ENCODE data around the gene HBG1. TPM values are rescaled to one million over a fixed set of nuclear protein-coding genes. Genes with fewer than 3 reads are reported as not detected.

The HBG1 gene
- total RNA-seq, 1 donor from 2014 or later: not detected

DNA sequence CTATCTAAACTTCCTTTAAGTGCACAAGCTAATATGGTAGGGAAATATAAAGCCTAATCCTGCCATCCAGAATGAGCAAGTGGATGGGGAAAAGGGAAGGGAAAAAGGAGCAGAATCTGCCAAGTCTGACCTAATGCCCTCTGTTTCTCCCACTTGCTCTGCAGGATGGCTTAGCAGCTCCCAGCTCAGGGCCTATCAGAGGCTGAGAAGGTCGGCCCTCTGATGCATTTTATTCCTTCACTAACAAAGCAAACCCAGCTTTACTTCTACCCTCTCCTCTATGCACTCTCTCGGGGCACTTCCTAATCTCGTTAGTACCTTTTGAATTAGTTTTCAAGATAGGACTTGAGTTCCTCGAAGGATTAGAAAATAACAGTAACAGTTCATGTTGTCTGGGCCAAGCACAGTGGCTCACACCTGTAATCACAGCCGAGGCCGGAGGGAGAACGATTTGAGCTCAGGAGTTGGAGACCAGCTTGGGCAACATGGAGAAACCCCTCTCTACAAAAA, 39.2 kb downstream of the HBG1 start:
- Mint-ChIP-seq H3K27me3 (no peaks in the 10 kb centered on the region), H3K36me3 (no peaks in the 10 kb centered on the region), H3K27ac (no peak overlapping the region), H3K4me3 (no peak overlapping the region), H3K4me1 (ENCODE audit: unreplicated experiment) (no peaks in the 10 kb centered on the region), H3K9me3 (no peaks in the 10 kb centered on the region)
- TF ChIP-seq, protein P1, sequence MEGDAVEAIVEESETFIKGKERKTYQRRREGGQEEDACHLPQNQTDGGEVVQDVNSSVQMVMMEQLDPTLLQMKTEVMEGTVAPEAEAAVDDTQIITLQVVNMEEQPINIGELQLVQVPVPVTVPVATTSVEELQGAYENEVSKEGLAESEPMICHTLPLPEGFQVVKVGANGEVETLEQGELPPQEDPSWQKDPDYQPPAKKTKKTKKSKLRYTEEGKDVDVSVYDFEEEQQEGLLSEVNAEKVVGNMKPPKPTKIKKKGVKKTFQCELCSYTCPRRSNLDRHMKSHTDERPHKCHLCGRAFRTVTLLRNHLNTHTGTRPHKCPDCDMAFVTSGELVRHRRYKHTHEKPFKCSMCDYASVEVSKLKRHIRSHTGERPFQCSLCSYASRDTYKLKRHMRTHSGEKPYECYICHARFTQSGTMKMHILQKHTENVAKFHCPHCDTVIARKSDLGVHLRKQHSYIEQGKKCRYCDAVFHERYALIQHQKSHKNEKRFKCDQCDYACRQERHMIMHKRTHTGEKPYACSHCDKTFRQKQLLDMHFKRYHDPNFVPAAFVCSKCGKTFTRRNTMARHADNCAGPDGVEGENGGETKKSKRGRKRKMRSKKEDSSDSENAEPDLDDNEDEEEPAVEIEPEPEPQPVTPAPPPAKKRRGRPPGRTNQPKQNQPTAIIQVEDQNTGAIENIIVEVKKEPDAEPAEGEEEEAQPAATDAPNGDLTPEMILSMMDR (conservative IDR thresholded peaks at IDR 0.05): no peak
- DNase-seq (ENCODE audit: extremely low spot score, unreplicated experiment): no peak

DNA sequence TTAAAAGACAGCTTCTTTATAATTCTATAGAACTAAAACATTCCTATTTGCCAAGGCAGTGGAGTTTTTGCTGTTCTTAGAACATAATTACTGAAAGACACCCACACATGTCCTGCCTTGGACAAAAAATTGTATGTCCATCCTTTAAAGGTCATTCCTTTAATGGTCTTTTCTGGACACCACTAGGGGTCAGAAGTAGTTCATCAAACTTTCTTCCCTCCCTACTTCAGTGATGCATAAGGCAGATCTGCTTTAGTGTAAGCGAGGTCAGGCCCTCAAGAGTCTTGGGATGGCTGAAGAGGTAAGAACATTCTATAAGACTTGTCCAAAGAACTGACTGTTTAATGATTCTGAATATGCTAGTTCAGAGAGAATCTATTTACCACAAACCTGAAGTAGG, 44.9 kb downstream of the HBG1 start:
- DNase-seq (ENCODE audit: extremely low spot score, unreplicated experiment): no peak
- Mint-ChIP-seq H3K4me3 (no peak overlapping the region), H3K36me3 (no peaks in the 10 kb centered on the region), H3K4me1 (ENCODE audit: unreplicated experiment) (no peaks in the 10 kb centered on the region), H3K27me3 (peaks cover under 1% of the 10 kb centered on the region), H3K9me3 (no peaks in the 10 kb centered on the region), H3K27ac (no peak overlapping the region)
- TF ChIP-seq, protein P1 (conservative IDR thresholded peaks at IDR 0.05): peak; percentile 74

DNA sequence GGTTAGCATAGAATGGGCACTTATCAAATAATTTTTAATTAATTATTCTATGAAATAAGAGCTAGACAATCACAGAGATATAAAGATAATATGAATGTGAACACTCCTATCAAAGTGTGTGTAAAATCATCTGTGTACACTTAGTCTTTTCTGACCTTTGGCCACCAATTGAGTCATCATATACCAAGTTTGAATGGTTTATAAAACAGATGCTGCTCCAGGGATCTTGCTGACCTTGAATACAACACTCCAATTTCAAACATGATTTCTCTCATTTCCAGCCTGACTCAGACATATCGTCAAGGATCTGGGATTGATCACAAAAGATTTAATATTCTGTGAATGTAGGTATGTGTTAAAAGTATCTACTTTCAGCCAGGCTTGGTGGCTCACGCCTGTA, 46.3 kb downstream of the HBG1 start:
- Mint-ChIP-seq H3K4me1 (ENCODE audit: unreplicated experiment) (no peaks in the 10 kb centered on the region), H3K9me3 (no peaks in the 10 kb centered on the region), H3K27ac (no peak overlapping the region), H3K4me3 (no peak overlapping the region), H3K36me3 (no peaks in the 10 kb centered on the region), H3K27me3 (peaks cover 4% of the 10 kb centered on the region)
- TF ChIP-seq, protein P1 (conservative IDR thresholded peaks at IDR 0.05): no peak
- no peak for DNase-seq (ENCODE audit: extremely low spot score, unreplicated experiment)

DNA sequence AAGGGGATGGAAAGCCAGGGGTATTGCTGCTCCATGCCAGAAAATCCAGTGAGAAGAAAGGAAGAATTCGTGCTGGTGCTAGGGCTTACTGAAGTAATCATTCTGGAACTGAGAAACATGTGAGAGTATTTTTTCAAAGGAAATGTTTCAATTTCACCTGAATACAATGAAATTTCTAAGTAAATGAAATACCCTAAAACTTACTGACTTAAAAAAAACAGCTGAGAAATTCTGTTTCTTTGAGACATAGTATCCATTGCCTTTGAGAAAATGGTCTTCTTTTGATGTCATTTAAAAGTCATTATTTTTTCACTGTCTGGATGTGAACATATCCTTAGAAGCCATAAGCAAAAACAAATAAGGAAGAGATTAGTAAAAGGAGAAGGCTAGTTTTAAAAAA, 49.1 kb downstream of the HBG1 start, which contains the start of gene OR51V1:
OR51V1 (minus strand) TSS at position 101 of the 400 bp plus-strand sequence; CDS start at position 101, 0 bp downstream.
- Mint-ChIP-seq H3K27me3 (peaks cover 4% of the 10 kb centered on the region), H3K4me3 (no peak within 1 kb of the TSS), H3K36me3 (no peaks in the 10 kb centered on the region), H3K4me1 (ENCODE audit: unreplicated experiment) (no peaks in the 10 kb centered on the region), H3K27ac (no peak within 1 kb of the TSS), H3K9me3 (no peaks in the 10 kb centered on the region)
- TF ChIP-seq, protein P1 (conservative IDR thresholded peaks at IDR 0.05): no peak
- no peak for DNase-seq (ENCODE audit: extremely low spot score, unreplicated experiment)

DNA sequence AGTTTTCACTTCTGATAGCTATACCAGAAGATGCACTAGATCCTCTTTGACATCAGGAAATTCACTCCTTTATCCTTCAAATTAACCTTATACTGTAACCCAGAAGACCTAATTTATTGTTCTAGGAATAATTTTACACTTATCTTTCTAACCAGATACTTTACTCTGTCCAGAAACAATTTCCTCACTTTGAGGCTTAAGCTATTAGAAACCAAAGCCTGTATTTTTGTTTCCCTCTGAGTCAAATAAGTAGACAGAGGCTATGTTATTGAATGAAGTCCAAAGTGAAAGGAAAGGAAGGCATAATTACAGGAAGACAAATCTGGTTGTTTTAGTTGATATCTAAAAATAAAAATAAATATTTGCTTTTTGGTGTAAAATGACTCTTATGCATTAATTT, 51.4 kb downstream of the HBG1 start:
- H3K27ac Mint-ChIP-seq: no peak overlapping the region
- no peaks in the 10 kb centered on the region for H3K4me1 Mint-ChIP-seq (ENCODE audit: unreplicated experiment)
- H3K9me3 Mint-ChIP-seq: no peaks in the 10 kb centered on the region
- no peak overlapping the region for H3K4me3 Mint-ChIP-seq
- TF ChIP-seq, protein P1 (conservative IDR thresholded peaks at IDR 0.05): no peak
- no peak for DNase-seq (ENCODE audit: extremely low spot score, unreplicated experiment)
- H3K27me3 Mint-ChIP-seq: peaks cover 4% of the 10 kb centered on the region
- H3K36me3 Mint-ChIP-seq: no peaks in the 10 kb centered on the region

Other genes starting within 250 kb of the HBG1 start
- gene OR52J3, start 203.3 kb downstream of the HBG1 start, total RNA-seq (ENCODE audit: low replicate concordance): not detected in 2 replicates
- gene OR52E2, start 190.2 kb downstream of the HBG1 start, total RNA-seq (ENCODE audit: low replicate concordance): not detected in 2 replicates
- gene OR52E1, start 180.3 kb downstream of the HBG1 start, total RNA-seq (ENCODE audit: low replicate concordance): not detected in 2 replicates
- gene OR52A5, start 111.5 kb downstream of the HBG1 start, total RNA-seq (ENCODE audit: low replicate concordance): not detected in 2 replicates
- gene OR52A1, start 95.1 kb downstream of the HBG1 start, total RNA-seq (ENCODE audit: low replicate concordance): not detected in 2 replicates
- not detected in 2 replicates for gene OR51V1, start 49.2 kb downstream of the HBG1 start, total RNA-seq (ENCODE audit: low replicate concordance)
- gene HBB, start 22.8 kb downstream of the HBG1 start, total RNA-seq (ENCODE audit: low replicate concordance): not detected in 2 replicates
- 0.79 TPM in 1 of 2 replicates, not detected in the other for gene HBD, start 15.4 kb downstream of the HBG1 start, total RNA-seq (ENCODE audit: low replicate concordance)
- gene HBG2, start 4.9 kb upstream of the HBG1 start, total RNA-seq (ENCODE audit: low replicate concordance): not detected in 2 replicates
- 1.3 TPM in 1 of 2 replicates, not detected in the other for gene HBE1, start 20.1 kb upstream of the HBG1 start, total RNA-seq (ENCODE audit: low replicate concordance)
- not detected in 2 replicates for gene OR51B4, start 52.1 kb upstream of the HBG1 start, total RNA-seq (ENCODE audit: low replicate concordance)
- not detected in 2 replicates for gene OR51B2, start 74.4 kb upstream of the HBG1 start, total RNA-seq (ENCODE audit: low replicate concordance)
- not detected in 2 replicates for gene OR51B5, start 93.7 kb upstream of the HBG1 start, total RNA-seq (ENCODE audit: low replicate concordance)
- gene OR51B6, start 101.7 kb upstream of the HBG1 start, total RNA-seq (ENCODE audit: low replicate concordance): not detected in 2 replicates
- not detected in 2 replicates for gene OR51M1, start 134.0 kb upstream of the HBG1 start, total RNA-seq (ENCODE audit: low replicate concordance)
- not detected in 2 replicates for gene OR51Q1, start 172.3 kb upstream of the HBG1 start, total RNA-seq (ENCODE audit: low replicate concordance)
- gene OR51I1, start 191.7 kb upstream of the HBG1 start, total RNA-seq (ENCODE audit: low replicate concordance): not detected in 2 replicates
- not detected in 2 replicates for gene OR51I2, start 199.5 kb upstream of the HBG1 start, total RNA-seq (ENCODE audit: low replicate concordance)
- gene OR52D1, start 238.8 kb upstream of the HBG1 start, total RNA-seq (ENCODE audit: low replicate concordance): not detected in 2 replicates

Data from type B pancreatic cell (in vitro differentiated cells).